SK-N-SH (cell line): Measurements from ENCODE around the gene CD63.

Experiments
- EP300 ChIP-seq, 2 experiments: IDR thresholded peaks; 2 replicates each; pipeline versions ENCODE4 v1.4.0 to v1.6.1; 2012; ENCODE audit warnings: borderline replicate concordance in 1 of 2, low read depth in 1 of 2, low read length in 1 of 2
- FOSL2 ChIP-seq: IDR thresholded peaks from 2 replicates; pipeline ENCODE4 v1.4.0; 2012; ENCODE audit warnings: low read depth, mild to moderate bottlenecking, moderate library complexity, borderline replicate concordance
- JUND ChIP-seq: IDR thresholded peaks from 2 replicates; pipeline ENCODE4 v1.4.0; 2012
- MXI1 ChIP-seq: IDR thresholded peaks from 2 replicates; pipeline ENCODE4 v1.6.1; 2012; ENCODE audit warnings: mild to moderate bottlenecking, low read depth, low read length, improper control_type of control experiment
- POLR2AphosphoS5 ChIP-seq: IDR thresholded peaks from 2 replicates; pipeline ENCODE4 v1.6.1; 2012; ENCODE audit warnings: low read depth, low read length
- RAD21 ChIP-seq: IDR thresholded peaks from 2 replicates; pipeline ENCODE4 v1.6.1; 2012; ENCODE audit warnings: mild to moderate bottlenecking, low read length
- RCOR1 ChIP-seq: fragments of 150-350 bp; IDR thresholded peaks from 2 replicates; pipeline ENCODE4 v1.6.1; 2017; ENCODE audit warnings: antibody characterized with exemption, low read length
- SMC3 ChIP-seq: IDR thresholded peaks from 2 replicates; pipeline ENCODE4 v1.6.1; 2012; ENCODE audit warnings: low read depth, low read length, improper control_type of control experiment
- TAF1 ChIP-seq: IDR thresholded peaks from 2 replicates; pipeline ENCODE4 v1.6.1; 2012; ENCODE audit warnings: low read depth, mild to moderate bottlenecking, low read length, moderate library complexity, borderline replicate concordance
- TF ChIP-seq, protein P1 (sequence below): fragments of 200-600 bp; sonication (generic); IDR thresholded peaks from 2 replicates; pipeline ENCODE4 v1.6.1; 2017; ENCODE audit warnings: antibody characterized with exemption, mild to moderate bottlenecking, moderate library complexity
- TF ChIP-seq, protein P2 (sequence below): IDR thresholded peaks from 2 replicates; pipeline ENCODE4 v1.6.1; 2012; ENCODE audit warnings: mild to moderate bottlenecking, low read depth, low read length, moderate library complexity

DNA sequence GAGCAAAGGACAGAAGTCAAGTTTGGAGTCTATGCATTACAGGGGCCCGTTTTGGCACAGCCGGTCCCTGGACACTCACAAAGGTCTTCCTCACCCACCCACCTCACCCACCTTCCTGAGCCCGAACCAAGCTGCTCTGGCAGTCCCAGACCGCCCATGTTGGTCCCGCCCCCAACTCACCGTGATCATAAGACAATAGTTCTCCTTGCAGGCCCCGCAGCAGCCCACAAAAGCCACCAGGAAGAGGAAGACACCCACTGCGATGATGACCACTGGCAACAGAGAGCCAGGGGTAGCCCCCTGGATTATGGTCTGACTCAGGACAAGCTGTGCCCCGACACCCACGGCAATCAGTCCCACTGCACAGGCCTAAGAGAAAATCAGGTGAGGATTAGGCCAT, 1.8 kb downstream of the CD63 start:
- TF ChIP-seq SMC3 (no peak), TAF1 (no peak), MXI1 (no peak), JUND (no peak), RAD21 (no peak), RCOR1 (no peak), POLR2AphosphoS5 (no peak), FOSL2 (no peak), EP300 (IDR thresholded peaks at IDR 0.05; ENCODE audit: borderline replicate concordance in 1 of 2, low read depth in 1 of 2, low read length in 1 of 2) (no peak)
- TF ChIP-seq, protein P1, sequence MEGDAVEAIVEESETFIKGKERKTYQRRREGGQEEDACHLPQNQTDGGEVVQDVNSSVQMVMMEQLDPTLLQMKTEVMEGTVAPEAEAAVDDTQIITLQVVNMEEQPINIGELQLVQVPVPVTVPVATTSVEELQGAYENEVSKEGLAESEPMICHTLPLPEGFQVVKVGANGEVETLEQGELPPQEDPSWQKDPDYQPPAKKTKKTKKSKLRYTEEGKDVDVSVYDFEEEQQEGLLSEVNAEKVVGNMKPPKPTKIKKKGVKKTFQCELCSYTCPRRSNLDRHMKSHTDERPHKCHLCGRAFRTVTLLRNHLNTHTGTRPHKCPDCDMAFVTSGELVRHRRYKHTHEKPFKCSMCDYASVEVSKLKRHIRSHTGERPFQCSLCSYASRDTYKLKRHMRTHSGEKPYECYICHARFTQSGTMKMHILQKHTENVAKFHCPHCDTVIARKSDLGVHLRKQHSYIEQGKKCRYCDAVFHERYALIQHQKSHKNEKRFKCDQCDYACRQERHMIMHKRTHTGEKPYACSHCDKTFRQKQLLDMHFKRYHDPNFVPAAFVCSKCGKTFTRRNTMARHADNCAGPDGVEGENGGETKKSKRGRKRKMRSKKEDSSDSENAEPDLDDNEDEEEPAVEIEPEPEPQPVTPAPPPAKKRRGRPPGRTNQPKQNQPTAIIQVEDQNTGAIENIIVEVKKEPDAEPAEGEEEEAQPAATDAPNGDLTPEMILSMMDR: no peak
- TF ChIP-seq, protein P2, sequence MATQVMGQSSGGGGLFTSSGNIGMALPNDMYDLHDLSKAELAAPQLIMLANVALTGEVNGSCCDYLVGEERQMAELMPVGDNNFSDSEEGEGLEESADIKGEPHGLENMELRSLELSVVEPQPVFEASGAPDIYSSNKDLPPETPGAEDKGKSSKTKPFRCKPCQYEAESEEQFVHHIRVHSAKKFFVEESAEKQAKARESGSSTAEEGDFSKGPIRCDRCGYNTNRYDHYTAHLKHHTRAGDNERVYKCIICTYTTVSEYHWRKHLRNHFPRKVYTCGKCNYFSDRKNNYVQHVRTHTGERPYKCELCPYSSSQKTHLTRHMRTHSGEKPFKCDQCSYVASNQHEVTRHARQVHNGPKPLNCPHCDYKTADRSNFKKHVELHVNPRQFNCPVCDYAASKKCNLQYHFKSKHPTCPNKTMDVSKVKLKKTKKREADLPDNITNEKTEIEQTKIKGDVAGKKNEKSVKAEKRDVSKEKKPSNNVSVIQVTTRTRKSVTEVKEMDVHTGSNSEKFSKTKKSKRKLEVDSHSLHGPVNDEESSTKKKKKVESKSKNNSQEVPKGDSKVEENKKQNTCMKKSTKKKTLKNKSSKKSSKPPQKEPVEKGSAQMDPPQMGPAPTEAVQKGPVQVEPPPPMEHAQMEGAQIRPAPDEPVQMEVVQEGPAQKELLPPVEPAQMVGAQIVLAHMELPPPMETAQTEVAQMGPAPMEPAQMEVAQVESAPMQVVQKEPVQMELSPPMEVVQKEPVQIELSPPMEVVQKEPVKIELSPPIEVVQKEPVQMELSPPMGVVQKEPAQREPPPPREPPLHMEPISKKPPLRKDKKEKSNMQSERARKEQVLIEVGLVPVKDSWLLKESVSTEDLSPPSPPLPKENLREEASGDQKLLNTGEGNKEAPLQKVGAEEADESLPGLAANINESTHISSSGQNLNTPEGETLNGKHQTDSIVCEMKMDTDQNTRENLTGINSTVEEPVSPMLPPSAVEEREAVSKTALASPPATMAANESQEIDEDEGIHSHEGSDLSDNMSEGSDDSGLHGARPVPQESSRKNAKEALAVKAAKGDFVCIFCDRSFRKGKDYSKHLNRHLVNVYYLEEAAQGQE: no peak
